ENCODE measurements around the gene TNNI3K.

- TF ChIP-seq CTCF (IDR thresholded peaks at IDR 0.05; ENCODE audit: poor library complexity, severe bottlenecking) = no peak
- no peak for TF ChIP-seq RAD21 (conservative IDR thresholded peaks at IDR 0.05)
- TF ChIP-seq EZH2 (IDR thresholded peaks at IDR 0.05; ENCODE audit: borderline replicate concordance, insufficient read depth, low read length, poor library complexity, severe bottlenecking) = no peak
- TF ChIP-seq POLR2AphosphoS5 (IDR thresholded peaks at IDR 0.05) = no peak
- no peak for TF ChIP-seq TAF1 (IDR thresholded peaks at IDR 0.05; ENCODE audit: low read depth)
- TF ChIP-seq EP300 (conservative IDR thresholded peaks at IDR 0.05; ENCODE audit: poor library complexity, severe bottlenecking) = no peak
- TF ChIP-seq SMC3 (conservative IDR thresholded peaks at IDR 0.05; ENCODE audit: poor library complexity) = no peak
- no peak for TF ChIP-seq REST (IDR thresholded peaks at IDR 0.05; ENCODE audit: borderline replicate concordance)
Observed at GRCh38 chr1:74316302-74316701, 81.1 kb downstream of the TNNI3K start.

Measured in neural cell (in vitro differentiated cells).